ENCODE measurements around the gene CYCS. TPM values are rescaled to one million over a fixed set of nuclear protein-coding genes. Genes with fewer than 3 reads are reported as not detected.

The CYCS gene
- total and polyA plus RNA-seq, 10 of the 15 experiments (the other 5 are each of a cell fraction or from before 2014, with no cell fraction given): 113 to 952 (median 356) TPM

DNA sequence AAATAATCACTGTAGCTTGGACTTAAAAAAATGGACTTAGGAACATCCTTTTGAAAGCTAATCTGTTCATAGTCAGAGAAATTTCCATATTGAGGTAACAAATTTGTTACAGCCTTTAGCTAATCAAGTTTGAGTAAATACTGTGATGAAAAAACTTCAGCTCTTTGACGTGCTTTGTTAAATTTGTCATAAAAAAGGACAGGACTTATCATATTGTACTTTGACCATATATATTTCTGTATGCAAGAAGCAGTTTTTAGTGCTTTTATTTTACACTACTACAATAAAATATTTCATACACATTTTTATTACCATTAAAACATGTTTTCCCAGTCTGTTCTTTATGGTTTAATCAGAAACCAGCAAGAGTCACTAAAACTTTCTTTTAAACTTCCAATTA, 14.5 kb upstream of the CYCS start:
- RAD21 ChIA-PET (ENCODE audit: unreplicated experiment): no interaction called here
- Histone ChIP-seq H2AFZ (ENCODE audit: control insufficient read depth, low read depth, low read length) (no peak overlapping the region), H3K27ac (ENCODE audit: control insufficient read depth, insufficient read depth) (no peak overlapping the region), H3K79me2 (ENCODE audit: control insufficient read depth, insufficient read depth, low read length) (no peaks in the 10 kb centered on the region), H3K9me3 (replicated peaks; ENCODE audit: control insufficient read depth, insufficient read depth, low read length) (no peaks in the 10 kb centered on the region), H3K4me1 (ENCODE audit: control insufficient read depth, insufficient read depth, low read length) (no peaks in the 10 kb centered on the region), H3K27me3 (replicated peaks in 1 of 2; ENCODE audit: control insufficient read depth in 2 of 2, insufficient read depth in 2 of 2, low read length in 1 of 2) (no peaks in the 10 kb centered on the region), H3K4me3 (no peak overlapping the region), H3K9ac (ENCODE audit: control insufficient read depth, insufficient read depth, low read length) (no peak overlapping the region), H3K36me3 (ENCODE audit: control insufficient read depth in 2 of 2, insufficient read depth in 2 of 2, low read length in 1 of 2) (no peaks in the 10 kb centered on the region), H4K20me1 (ENCODE audit: control insufficient read depth, insufficient read depth) (no peaks in the 10 kb centered on the region), H3K4me2 (ENCODE audit: control insufficient read depth, insufficient read depth) (no peak overlapping the region)
- SMC1A ChIA-PET (ENCODE audit: uncharacterized antibody, unreplicated experiment): no interaction called here
- in situ Hi-C loops (cut with MboI): no loop called here
- FAIRE-seq: no peak
- POLR2A ChIA-PET: no interaction called here
- CTCF ChIA-PET: no interaction called here
- no TSS peak for BruUV-seq (replicated peaks)
- DNase-seq (ENCODE audit: low read depth, low spot score): no peak
- ATAC-seq: no peak
- WGBS (ENCODE audit: insufficient coverage, insufficient replicate concordance, low lambda C conversion rate, missing lambda C conversion rate): 100% methylated on average over 1 of the region's 1 CpG
- intact Hi-C loops (cut with micrococcal nuclease; ENCODE audit: unreplicated experiment): no loop called here
- TF ChIP-seq RBBP5 (conservative IDR thresholded peaks at IDR 0.05) (no peak), SRF (IDR thresholded peaks at IDR 0.05; ENCODE audit: low read depth in 2 of 2, low read length in 2 of 2) (no peak), SREBF2 (IDR thresholded peaks at IDR 0.05; ENCODE audit: low read length) (no peak), PAX5 (IDR thresholded peaks at IDR 0.05; ENCODE audit: borderline replicate concordance, low read depth, low read length) (no peak), SREBF1 (IDR thresholded peaks at IDR 0.05; ENCODE audit: low read length) (no peak), MAX (IDR thresholded peaks at IDR 0.05; ENCODE audit: low read depth, low read length) (no peak), NBN (IDR thresholded peaks at IDR 0.05) (no peak), ZNF384 (IDR thresholded peaks at IDR 0.05; ENCODE audit: borderline replicate concordance, low read depth, low read length) (no peak), MYC (IDR thresholded peaks at IDR 0.05; ENCODE audit: insufficient read depth, insufficient read length, insufficient replicate concordance, low read length, severe bottlenecking) (no peak), ZZZ3 (IDR thresholded peaks at IDR 0.05; ENCODE audit: control insufficient read depth, insufficient read length, low read depth) (no peak), NFYA (IDR thresholded peaks at IDR 0.05; ENCODE audit: borderline replicate concordance, low read depth, low read length) (no peak), NFYB (IDR thresholded peaks at IDR 0.05; ENCODE audit: insufficient read depth, low read depth, low read length) (no peak), BACH1 (IDR thresholded peaks at IDR 0.05; ENCODE audit: borderline replicate concordance) (no peak), EED (IDR thresholded peaks at IDR 0.05; ENCODE audit: low read depth) (no peak), CBFB (IDR thresholded peaks at IDR 0.05; ENCODE audit: low read depth) (no peak)
- TF ChIP-seq, protein P1, sequence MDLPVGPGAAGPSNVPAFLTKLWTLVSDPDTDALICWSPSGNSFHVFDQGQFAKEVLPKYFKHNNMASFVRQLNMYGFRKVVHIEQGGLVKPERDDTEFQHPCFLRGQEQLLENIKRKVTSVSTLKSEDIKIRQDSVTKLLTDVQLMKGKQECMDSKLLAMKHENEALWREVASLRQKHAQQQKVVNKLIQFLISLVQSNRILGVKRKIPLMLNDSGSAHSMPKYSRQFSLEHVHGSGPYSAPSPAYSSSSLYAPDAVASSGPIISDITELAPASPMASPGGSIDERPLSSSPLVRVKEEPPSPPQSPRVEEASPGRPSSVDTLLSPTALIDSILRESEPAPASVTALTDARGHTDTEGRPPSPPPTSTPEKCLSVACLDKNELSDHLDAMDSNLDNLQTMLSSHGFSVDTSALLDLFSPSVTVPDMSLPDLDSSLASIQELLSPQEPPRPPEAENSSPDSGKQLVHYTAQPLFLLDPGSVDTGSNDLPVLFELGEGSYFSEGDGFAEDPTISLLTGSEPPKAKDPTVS (IDR thresholded peaks at IDR 0.05; ENCODE audit: low read depth, low read length): no peak
- TF ChIP-seq, protein P2, sequence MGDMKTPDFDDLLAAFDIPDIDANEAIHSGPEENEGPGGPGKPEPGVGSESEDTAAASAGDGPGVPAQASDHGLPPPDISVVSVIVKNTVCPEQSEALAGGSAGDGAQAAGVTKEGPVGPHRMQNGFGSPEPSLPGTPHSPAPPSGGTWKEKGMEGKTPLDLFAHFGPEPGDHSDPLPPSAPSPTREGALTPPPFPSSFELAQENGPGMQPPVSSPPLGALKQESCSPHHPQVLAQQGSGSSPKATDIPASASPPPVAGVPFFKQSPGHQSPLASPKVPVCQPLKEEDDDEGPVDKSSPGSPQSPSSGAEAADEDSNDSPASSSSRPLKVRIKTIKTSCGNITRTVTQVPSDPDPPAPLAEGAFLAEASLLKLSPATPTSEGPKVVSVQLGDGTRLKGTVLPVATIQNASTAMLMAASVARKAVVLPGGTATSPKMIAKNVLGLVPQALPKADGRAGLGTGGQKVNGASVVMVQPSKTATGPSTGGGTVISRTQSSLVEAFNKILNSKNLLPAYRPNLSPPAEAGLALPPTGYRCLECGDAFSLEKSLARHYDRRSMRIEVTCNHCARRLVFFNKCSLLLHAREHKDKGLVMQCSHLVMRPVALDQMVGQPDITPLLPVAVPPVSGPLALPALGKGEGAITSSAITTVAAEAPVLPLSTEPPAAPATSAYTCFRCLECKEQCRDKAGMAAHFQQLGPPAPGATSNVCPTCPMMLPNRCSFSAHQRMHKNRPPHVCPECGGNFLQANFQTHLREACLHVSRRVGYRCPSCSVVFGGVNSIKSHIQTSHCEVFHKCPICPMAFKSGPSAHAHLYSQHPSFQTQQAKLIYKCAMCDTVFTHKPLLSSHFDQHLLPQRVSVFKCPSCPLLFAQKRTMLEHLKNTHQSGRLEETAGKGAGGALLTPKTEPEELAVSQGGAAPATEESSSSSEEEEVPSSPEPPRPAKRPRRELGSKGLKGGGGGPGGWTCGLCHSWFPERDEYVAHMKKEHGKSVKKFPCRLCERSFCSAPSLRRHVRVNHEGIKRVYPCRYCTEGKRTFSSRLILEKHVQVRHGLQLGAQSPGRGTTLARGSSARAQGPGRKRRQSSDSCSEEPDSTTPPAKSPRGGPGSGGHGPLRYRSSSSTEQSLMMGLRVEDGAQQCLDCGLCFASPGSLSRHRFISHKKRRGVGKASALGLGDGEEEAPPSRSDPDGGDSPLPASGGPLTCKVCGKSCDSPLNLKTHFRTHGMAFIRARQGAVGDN (IDR thresholded peaks at IDR 0.05): no peak
- TF ChIP-seq, protein P3, sequence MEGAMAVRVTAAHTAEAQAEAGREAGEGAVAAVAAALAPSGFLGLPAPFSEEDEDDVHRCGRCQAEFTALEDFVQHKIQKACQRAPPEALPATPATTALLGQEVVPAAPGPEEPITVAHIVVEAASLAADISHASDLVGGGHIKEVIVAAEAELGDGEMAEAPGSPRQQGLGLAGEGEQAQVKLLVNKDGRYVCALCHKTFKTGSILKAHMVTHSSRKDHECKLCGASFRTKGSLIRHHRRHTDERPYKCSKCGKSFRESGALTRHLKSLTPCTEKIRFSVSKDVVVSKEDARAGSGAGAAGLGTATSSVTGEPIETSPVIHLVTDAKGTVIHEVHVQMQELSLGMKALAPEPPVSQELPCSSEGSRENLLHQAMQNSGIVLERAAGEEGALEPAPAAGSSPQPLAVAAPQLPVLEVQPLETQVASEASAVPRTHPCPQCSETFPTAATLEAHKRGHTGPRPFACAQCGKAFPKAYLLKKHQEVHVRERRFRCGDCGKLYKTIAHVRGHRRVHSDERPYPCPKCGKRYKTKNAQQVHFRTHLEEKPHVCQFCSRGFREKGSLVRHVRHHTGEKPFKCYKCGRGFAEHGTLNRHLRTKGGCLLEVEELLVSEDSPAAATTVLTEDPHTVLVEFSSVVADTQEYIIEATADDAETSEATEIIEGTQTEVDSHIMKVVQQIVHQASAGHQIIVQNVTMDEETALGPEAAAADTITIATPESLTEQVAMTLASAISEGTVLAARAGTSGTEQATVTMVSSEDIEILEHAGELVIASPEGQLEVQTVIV (IDR thresholded peaks at IDR 0.05; ENCODE audit: borderline replicate concordance, partially characterized antibody): no peak
